Panc1 (cell line): ENCODE data around the gene TMEM141. TPM values are rescaled to one million over a fixed set of nuclear protein-coding genes. Genes with fewer than 3 reads are reported as not detected.

Experiments
- ATAC-seq: fragments of 200-7000 bp; cut with Tn5 transposase; 2 replicates; pipeline ENCODE4 v1.9.1; 2020; ENCODE audit warnings: mild to moderate bottlenecking, moderate library complexity
- BruUV-seq: library from RNA; stranded (reverse); fragments of 400-500 nt; replicated peaks from 2 replicates; lab custom pipeline; 2021; lab: Mats Ljungman, UMichigan
- CTCF ChIA-PET: fragments of 300-600 bp; sonication (Branson Sonifier 250); formaldehyde crosslinking; loops from one replicate; lab custom pipeline; 2022; ENCODE audit warnings: antibody characterized with exemption; lab: Charles Lee
- POLR2A ChIA-PET: fragments of 300-600 bp; sonication (Branson Sonifier 250); formaldehyde crosslinking; loops from one replicate; lab custom pipeline; 2022; ENCODE audit warnings: antibody characterized with exemption; lab: Charles Lee
- DNase-seq: peaks from one replicate; pipeline ENCODE4 v3.0.0-alpha.2; 2010; ENCODE audit warnings: low read depth, low spot score
- H3K27ac ChIP-seq: 2 replicates; pipeline ENCODE4 v1.5.1; 2011; ENCODE audit warnings: mild to moderate bottlenecking, low read length, inconsistent platforms
- H3K27me3 ChIP-seq: fragments of 200-500 bp; sonication (Bioruptor generic); 2 replicates; pipeline ENCODE4 v1.6.0; 2014; ENCODE audit warnings: low read length, inconsistent platforms; ENCODE audit not compliant: control insufficient read depth, insufficient read depth
- H3K36me3 ChIP-seq: fragments of 200-500 bp; sonication (Bioruptor generic); 2 replicates; pipeline ENCODE4 v1.5.1; 2014; ENCODE audit warnings: inconsistent platforms, mild to moderate bottlenecking, low read length, moderate library complexity; ENCODE audit not compliant: control insufficient read depth, insufficient read depth
- H3K4me1 ChIP-seq: 2 replicates; pipeline ENCODE4 v1.5.1; 2011; ENCODE audit warnings: inconsistent platforms, mild to moderate bottlenecking, low read length, moderate library complexity; ENCODE audit not compliant: control insufficient read depth, insufficient read depth
- H3K4me3 ChIP-seq, 2 experiments: 2 replicates each; pipeline ENCODE4 v1.5.1; 2011 to 2012; ENCODE audit warnings: low read depth in 2 of 2, low read length in 2 of 2, mild to moderate bottlenecking in 2 of 2, inconsistent platforms in 1 of 2, moderate library complexity in 1 of 2
- H3K9me3 ChIP-seq: fragments of 200-500 bp; sonication (Bioruptor generic); 2 replicates; pipeline ENCODE4 v1.5.1; 2014; ENCODE audit warnings: low read depth, mild to moderate bottlenecking, inconsistent platforms, low read length, moderate library complexity; ENCODE audit not compliant: control insufficient read depth, insufficient read depth
- POLR2AphosphoS5 ChIP-seq: IDR thresholded peaks from 2 replicates; pipeline ENCODE4 v1.6.1; 2012; ENCODE audit warnings: mild to moderate bottlenecking, low read depth, low read length, moderate library complexity
- SIN3A ChIP-seq: IDR thresholded peaks from 2 replicates; pipeline ENCODE4 v1.6.1; 2012; ENCODE audit warnings: low read depth, mild to moderate bottlenecking, low read length, moderate library complexity, borderline replicate concordance; ENCODE audit not compliant: insufficient read depth
- TCF7L2 ChIP-seq: IDR thresholded peaks from 2 replicates; pipeline ENCODE4 v1.6.1; 2011; ENCODE audit warnings: mild to moderate bottlenecking, low read depth, low read length, inconsistent platforms
- in situ Hi-C: cut with HindIII; loops from 2 replicates; pipeline ENCODE4 v1.10.0; 2016; ENCODE audit warnings: low sequenced_read_pairs, low pct_unique_long_range_greater_than_20kb
- intact Hi-C: fragments of 100-400 bp; cut with micrococcal nuclease; formaldehyde crosslinking; loops from one replicate; pipeline ENCODE4 v1.10.0; 2022; ENCODE audit not compliant: unreplicated experiment
- total RNA-seq: library from RNA; stranded (reverse); gene quantifications from one replicate; pipeline ENCODE4 v1.2.1, GENCODE V29; 2021; ENCODE audit not compliant: unreplicated experiment
- TF ChIP-seq, protein P1 (sequence below), 2 experiments: IDR thresholded peaks; 2 replicates each; pipeline ENCODE4 v1.6.1; 2011 to 2012; ENCODE audit warnings: low read depth in 2 of 2, control low read depth in 1 of 2, low read length in 1 of 2, mild to moderate bottlenecking in 1 of 2, moderate library complexity in 1 of 2; ENCODE audit not compliant: insufficient read depth in 1 of 2
- TF ChIP-seq, protein P2 (sequence below): fragments of 450-650 bp; IDR thresholded peaks from 2 replicates; pipeline ENCODE4 v1.5.1; 2017; ENCODE audit warnings: mild to moderate bottlenecking

The TMEM141 gene
- total RNA-seq, 1 experiment from 2014 or later = 53.5 TPM

DNA sequence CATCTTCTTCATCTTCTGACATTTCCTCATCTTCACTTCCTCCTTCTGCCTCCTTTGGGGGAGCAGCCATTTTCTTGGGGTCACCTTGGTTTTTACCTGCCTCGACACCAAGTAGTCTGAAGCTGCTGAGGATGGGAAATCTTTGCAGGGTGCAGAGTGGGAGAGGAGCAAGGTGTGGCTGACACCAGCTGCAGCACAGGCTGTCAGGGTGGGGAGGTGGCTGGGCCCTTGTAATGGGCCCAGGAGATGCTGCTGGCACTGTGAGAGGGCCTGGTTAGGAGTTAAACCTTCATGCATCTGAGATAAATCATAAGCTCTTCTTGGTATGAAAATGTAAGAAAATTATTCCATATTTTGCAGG, 24.3 kb downstream of the TMEM141 start:
- ATAC-seq = no peak
- ChIA-PET CTCF (no interaction called here), POLR2A (no interaction called here)
- Histone ChIP-seq H3K36me3 (0 out of 2 replicates have a peak, but pooled peaks cover 2% of the 10 kb centered on the region), H3K27me3 (no peaks in the 10 kb centered on the region), H3K9me3 (no peaks in the 10 kb centered on the region), H3K4me1 (no peaks in the 10 kb centered on the region), H3K4me3 (no peak overlapping the region), H3K27ac (no peak overlapping the region)
- intact Hi-C loops (no loop called here), in situ Hi-C loops (no loop called here)
- DNase-seq = no peak
- no peak for TF ChIP-seq POLR2AphosphoS5
- TF ChIP-seq, protein P1, sequence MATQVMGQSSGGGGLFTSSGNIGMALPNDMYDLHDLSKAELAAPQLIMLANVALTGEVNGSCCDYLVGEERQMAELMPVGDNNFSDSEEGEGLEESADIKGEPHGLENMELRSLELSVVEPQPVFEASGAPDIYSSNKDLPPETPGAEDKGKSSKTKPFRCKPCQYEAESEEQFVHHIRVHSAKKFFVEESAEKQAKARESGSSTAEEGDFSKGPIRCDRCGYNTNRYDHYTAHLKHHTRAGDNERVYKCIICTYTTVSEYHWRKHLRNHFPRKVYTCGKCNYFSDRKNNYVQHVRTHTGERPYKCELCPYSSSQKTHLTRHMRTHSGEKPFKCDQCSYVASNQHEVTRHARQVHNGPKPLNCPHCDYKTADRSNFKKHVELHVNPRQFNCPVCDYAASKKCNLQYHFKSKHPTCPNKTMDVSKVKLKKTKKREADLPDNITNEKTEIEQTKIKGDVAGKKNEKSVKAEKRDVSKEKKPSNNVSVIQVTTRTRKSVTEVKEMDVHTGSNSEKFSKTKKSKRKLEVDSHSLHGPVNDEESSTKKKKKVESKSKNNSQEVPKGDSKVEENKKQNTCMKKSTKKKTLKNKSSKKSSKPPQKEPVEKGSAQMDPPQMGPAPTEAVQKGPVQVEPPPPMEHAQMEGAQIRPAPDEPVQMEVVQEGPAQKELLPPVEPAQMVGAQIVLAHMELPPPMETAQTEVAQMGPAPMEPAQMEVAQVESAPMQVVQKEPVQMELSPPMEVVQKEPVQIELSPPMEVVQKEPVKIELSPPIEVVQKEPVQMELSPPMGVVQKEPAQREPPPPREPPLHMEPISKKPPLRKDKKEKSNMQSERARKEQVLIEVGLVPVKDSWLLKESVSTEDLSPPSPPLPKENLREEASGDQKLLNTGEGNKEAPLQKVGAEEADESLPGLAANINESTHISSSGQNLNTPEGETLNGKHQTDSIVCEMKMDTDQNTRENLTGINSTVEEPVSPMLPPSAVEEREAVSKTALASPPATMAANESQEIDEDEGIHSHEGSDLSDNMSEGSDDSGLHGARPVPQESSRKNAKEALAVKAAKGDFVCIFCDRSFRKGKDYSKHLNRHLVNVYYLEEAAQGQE (IDR thresholded peaks at IDR 0.05; ENCODE audit: insufficient read depth in 1 of 2, low read depth in 2 of 2, low read length in 1 of 2) = no peak
- no peak for TF ChIP-seq TCF7L2
- TF ChIP-seq, protein P2, sequence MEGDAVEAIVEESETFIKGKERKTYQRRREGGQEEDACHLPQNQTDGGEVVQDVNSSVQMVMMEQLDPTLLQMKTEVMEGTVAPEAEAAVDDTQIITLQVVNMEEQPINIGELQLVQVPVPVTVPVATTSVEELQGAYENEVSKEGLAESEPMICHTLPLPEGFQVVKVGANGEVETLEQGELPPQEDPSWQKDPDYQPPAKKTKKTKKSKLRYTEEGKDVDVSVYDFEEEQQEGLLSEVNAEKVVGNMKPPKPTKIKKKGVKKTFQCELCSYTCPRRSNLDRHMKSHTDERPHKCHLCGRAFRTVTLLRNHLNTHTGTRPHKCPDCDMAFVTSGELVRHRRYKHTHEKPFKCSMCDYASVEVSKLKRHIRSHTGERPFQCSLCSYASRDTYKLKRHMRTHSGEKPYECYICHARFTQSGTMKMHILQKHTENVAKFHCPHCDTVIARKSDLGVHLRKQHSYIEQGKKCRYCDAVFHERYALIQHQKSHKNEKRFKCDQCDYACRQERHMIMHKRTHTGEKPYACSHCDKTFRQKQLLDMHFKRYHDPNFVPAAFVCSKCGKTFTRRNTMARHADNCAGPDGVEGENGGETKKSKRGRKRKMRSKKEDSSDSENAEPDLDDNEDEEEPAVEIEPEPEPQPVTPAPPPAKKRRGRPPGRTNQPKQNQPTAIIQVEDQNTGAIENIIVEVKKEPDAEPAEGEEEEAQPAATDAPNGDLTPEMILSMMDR = no peak
- no peak for TF ChIP-seq SIN3A
- no TSS peak for BruUV-seq

DNA sequence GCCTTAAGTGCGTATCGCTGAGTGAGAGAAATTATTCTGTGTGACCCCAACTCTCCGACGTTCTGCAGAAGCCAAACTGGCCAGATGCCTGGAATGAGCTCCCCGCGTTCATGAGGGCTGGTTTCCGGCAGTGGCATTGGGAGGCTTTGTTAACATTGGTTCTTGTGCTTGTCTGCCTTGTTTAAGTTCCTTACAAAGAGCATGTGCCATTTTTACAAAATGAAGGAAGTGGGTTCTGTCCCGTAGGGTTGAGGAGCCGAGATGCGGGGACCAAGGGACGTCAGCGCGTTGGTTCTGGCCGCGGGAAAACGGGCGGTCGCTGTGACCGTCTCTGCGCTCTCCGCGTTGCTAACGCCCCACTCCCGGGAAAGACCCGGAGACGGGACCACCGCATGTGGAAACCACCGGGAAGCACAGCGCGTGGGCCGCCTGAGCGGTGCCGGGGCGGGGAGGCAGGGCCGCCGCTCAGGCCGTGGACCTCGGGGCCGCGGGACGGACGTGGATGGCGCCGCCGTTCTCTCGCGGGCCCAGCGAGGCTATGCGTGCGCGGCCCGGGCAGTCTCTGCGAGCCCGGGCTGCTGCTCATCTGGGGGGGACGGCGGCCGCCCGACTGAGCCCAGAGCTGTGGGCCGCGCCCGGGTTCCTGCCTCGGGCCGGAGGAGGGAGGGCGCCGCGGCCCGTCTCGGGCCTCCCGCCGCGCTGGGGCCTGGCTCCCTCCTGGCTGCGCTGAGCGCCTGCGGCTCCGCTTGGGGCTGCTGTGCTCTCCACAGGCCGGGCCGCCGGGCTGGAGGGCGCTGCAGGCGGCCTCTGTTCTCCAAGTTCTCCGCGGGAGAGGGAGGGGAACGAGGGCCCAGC, 30.1 kb downstream of the TMEM141 start:
- intact Hi-C loops = no loop called here
- Histone ChIP-seq H3K36me3 (no peaks in the 10 kb centered on the region), H3K27ac (no peak overlapping the region), H3K4me3 (no peak overlapping the region), H3K9me3 (no peaks in the 10 kb centered on the region), H3K4me1 (no peaks in the 10 kb centered on the region), H3K27me3 (no peaks in the 10 kb centered on the region)
- in situ Hi-C loops = no loop called here
- TF ChIP-seq, protein P2 = no peak
- TF ChIP-seq, protein P1 (IDR thresholded peaks at IDR 0.05; ENCODE audit: insufficient read depth in 1 of 2, low read depth in 2 of 2, low read length in 1 of 2) = no peak
- TF ChIP-seq SIN3A (no peak), POLR2AphosphoS5 (no peak)
- DNase-seq (no peak), ATAC-seq (no peak)
- BruUV-seq = no TSS peak
- POLR2A ChIA-PET = no interaction called here
- CTCF ChIA-PET = no interaction called here
